Glomerular visceral epithelial cell (primary cell): ENCODE results near the gene FRG2.
A peak's percentile ranks its signal among the peaks of the same experiment; 100 is the strongest.
"Not testable (repeated sequence)": the region's sequence is repeated elsewhere in the genome, so short reads cannot be mapped to it uniquely, and the experiment has no call there.

Experiments used
- DNase-seq: peaks from one replicate; pipeline ENCODE4 v3.0.0-alpha.2; 2016; ENCODE audit errors: extremely low spot score

The FRG2 gene

GRCh38 chr4:190027156-190027555 lies at the start of gene FRG2:
Gene FRG2 (minus strand): TSS chr4:190027256. CDS start chr4:190027204, 52 bp downstream.
- not testable (repeated sequence) for DNase-seq

GRCh38 chr4:190068351-190068750 lies 41.3 kb upstream of the FRG2 start:
- DNase-seq: not testable (repeated sequence)

GRCh38 chr4:190064805-190065204 lies 37.7 kb upstream of the FRG2 start:
- not testable (repeated sequence) for DNase-seq

GRCh38 chr4:190064342-190064741 lies 37.3 kb upstream of the FRG2 start, which contains the start of gene DBET:
Gene DBET (plus strand): TSS chr4:190064502.
- not testable (repeated sequence) for DNase-seq

- not testable (repeated sequence) for DNase-seq
Observed at GRCh38 chr4:190058997-190059396, 31.9 kb upstream of the FRG2 start.

- DNase-seq: not testable (repeated sequence)
Observed at GRCh38 chr4:190049378-190050239, 22.6 kb upstream of the FRG2 start.

- DNase-seq: not testable (repeated sequence)
Observed at GRCh38 chr4:190047627-190048026, 20.6 kb upstream of the FRG2 start.

GRCh38 chr4:190040873-190041272 lies 13.8 kb upstream of the FRG2 start:
- not testable (repeated sequence) for DNase-seq

GRCh38 chr4:190037704-190038388 lies 10.8 kb upstream of the FRG2 start:
- DNase-seq: not testable (repeated sequence)

GRCh38 chr4:190031264-190031663 lies 4.2 kb upstream of the FRG2 start:
- not testable (repeated sequence) for DNase-seq

- DNase-seq: not testable (repeated sequence)
Observed at GRCh38 chr4:190022614-190023281, 4.3 kb downstream of the FRG2 start.

GRCh38 chr4:190021973-190022372 lies 5.1 kb downstream of the FRG2 start:
- not testable (repeated sequence) for DNase-seq

- DNase-seq: peak; percentile 74
Observed at GRCh38 chr4:190020790-190021717, 6.0 kb downstream of the FRG2 start.

GRCh38 chr4:190019859-190020463 lies 7.1 kb downstream of the FRG2 start:
- DNase-seq: not testable (repeated sequence)

- no peak for DNase-seq
Observed at GRCh38 chr4:190019023-190019858, 7.8 kb downstream of the FRG2 start.

GRCh38 chr4:190018201-190018920 lies 8.7 kb downstream of the FRG2 start:
- no peak for DNase-seq

- no peak for DNase-seq
Observed at GRCh38 chr4:190017357-190018200, 9.5 kb downstream of the FRG2 start.
